HG03521 (cell line): ENCODE data around the gene ASB6.
"Not testable (repeated sequence)": the region's sequence is repeated elsewhere in the genome, so short reads cannot be mapped to it uniquely, and the experiment has no call there.

Experiments used
- ATAC-seq: cut with Tn5 transposase; IDR thresholded peaks from one replicate; pipeline ENCODE4 v1.9.1; 2021; ENCODE audit warnings: mild to moderate bottlenecking, moderate library complexity; ENCODE audit not compliant: unreplicated experiment

Gene ASB6

DNA sequence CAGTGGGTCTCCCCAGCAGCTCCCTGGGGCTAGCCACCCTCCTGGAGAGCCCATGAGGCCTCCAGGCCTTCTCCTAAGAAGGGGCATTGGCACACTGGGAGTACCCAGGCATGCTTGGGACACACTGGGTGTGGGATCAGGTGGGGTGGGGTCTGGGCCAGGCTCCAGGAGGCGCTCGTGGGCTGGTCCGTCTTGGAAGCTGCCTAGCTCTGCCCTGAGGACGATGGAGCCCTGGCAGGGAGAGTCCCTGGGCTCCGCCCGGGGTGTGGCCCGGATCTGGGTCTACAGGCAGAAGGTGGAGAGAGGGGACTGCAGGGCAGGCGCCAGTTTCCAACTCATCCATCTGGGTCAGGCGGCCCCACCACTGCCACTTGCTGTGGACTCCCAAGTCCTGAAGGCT lies 25.9 kb upstream of the ASB6 start:
- no peak for ATAC-seq

DNA sequence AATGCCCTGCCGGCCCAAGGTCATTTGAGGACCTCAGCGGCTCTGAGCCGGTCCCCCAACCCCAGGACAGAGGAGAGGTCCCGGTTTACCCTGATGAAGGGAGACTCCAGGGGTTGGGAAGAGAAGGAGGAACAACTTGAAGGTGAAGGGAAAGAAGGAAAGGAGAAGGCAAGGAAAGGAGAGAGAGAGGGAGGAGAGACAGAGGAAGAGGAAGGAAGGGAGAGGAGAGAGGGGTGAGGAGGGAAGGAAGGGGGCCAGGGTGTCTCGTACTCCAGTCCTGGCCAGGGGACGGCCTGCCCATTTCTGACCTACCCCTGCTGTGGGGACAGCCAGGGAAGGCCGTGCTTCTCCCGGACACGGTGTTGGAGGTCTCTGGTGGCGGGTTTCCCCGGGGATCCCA lies 25.4 kb upstream of the ASB6 start:
- no peak for ATAC-seq

DNA sequence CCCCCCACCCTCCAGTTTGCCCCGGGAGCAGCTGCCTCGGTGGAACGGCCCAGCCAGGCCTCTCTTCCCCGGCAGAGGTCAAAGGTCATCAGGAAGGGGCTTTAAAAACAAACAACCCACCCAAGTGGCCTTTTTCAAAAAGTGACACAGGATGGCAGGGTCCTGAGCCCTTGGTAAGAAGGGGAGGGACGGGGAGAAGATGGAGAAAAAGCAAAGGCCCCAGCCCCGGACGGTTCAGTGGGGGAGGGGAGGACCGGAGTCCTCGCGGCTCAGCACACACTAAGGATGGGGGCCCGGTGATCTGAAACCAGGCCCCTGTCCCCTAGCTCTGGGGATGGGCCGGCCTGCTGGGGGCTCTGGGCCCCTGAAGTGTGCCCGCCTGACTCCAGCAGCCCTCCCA lies 24.6 kb upstream of the ASB6 start:
- no peak for ATAC-seq

DNA sequence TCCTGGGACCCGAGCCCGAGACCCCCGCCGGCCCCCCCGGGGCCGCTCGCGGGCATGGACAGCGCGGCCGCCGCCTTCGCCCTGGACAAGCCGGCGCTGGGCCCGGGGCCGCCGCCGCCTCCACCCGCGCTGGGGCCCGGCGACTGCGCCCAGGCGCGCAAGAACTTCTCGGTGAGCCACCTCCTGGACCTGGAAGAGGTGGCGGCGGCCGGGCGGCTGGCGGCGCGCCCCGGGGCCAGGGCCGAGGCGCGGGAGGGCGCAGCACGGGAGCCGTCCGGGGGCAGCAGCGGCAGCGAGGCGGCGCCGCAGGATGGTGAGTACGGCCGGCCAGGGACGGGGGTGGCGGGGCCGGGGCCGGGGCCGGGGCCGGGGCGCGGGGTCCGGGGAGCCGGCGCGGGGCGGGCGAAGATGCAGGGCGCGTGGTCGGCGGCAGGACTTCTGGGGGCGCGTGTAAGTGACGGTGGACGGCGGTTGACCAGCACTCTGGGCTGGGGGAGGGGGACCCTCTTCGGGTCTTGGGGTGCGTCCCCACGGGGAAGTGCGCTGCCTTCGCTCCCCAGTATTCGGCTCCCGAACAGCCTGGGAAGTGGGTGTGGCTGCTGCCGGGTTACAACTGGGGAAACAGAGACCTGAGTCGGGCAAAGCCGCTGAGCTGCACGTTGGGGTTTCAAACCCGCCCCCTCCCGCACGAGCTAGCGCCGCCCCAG lies 24.0 kb upstream of the ASB6 start:
- ATAC-seq, result no peak

DNA sequence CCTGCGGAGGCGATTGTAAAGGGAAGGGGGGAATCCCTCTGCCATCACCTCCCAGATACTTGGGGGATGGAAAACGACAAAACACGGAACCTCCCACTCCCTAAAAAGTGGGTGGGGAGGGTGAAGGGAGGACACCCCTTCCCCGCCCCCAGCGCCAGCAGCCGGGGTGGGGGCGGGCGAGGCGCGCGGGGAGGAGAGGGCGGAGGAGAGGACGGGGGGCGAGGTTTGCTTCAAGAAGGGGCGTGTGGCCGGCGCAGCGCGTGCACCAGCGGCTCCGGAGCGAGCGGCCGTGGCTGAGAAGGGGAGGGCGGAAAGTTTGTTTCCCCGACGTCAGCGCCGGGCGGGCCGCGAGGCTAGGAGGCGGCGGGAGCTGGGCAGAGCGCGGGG lies 23.4 kb upstream of the ASB6 start, which contains the start of gene PRRX2:
PRRX2 (plus strand) TSS at position 259 of the 387 bp plus-strand sequence. CDS start 221 bp downstream, outside the sequence.
- ATAC-seq, result no peak

DNA sequence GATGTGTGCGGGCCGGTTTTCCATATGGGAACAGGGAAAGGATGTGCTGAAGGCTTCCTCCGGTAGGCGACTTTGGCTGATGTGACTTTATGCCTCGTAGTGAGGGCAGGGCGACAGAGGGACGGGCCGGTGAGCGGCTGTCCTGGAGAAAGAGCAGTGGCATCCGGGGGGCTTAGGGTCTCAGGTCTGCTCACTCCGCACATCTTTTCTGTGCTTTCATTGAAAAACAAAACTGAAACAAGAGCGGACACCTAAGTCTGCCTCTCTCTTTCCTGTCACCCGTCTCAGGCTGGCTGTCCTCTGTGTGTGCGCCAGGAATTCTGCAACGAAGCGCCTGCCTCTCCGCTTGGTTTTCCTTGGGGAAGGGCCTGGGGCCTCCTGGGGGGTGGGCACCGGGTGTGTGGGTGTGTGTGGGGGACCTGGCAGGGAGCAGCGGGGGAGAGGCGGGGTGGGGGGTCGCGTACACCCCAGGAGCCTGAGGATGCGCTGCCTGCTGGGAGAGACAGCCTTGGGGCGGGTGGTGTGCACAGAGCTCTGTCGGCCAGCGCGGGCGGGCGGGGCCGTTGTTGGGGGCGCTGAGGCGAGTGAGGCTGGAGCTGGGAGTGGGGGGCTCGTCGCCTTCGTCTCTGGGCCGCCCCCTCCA lies 22.9 kb upstream of the ASB6 start:
- ATAC-seq, result no peak

DNA sequence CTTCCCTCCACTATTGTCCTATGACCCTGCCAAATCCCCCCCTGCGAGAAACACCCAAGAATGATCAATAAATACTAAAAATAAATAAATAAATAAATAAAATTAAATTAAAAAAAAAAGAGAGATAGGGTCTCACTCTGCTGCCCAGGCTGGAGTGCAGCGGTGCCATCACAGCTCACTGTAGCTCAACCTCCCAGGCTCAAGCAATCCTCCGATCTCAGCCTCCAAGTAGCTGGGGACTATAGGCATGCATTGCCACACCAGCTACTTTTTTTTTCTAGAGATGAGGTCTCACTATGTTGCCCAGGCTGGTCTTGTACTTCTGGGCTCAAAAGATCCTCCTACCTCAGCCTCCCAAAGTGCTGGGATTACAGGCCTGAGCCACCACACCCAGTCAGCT lies 20.3 kb upstream of the ASB6 start:
- not testable (repeated sequence) for ATAC-seq

DNA sequence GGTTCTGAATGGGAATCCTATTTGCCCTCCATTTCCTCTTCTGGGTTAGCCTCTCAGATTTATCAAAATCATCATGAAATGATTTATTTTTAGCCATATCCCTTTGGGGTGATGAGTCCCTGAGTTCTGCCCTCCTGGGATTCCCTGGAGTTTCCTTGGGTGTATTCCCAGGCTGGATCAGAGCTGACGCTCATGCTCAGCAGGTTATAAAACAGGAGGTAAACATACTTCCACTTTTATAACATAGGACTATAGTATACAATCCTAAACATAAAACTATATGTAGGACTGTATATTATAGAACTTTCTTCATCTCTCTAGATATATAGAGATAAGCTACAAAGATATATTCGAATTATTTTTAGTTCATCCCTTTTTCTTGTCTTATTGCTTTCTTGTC lies 19.1 kb upstream of the ASB6 start:
- no peak for ATAC-seq

DNA sequence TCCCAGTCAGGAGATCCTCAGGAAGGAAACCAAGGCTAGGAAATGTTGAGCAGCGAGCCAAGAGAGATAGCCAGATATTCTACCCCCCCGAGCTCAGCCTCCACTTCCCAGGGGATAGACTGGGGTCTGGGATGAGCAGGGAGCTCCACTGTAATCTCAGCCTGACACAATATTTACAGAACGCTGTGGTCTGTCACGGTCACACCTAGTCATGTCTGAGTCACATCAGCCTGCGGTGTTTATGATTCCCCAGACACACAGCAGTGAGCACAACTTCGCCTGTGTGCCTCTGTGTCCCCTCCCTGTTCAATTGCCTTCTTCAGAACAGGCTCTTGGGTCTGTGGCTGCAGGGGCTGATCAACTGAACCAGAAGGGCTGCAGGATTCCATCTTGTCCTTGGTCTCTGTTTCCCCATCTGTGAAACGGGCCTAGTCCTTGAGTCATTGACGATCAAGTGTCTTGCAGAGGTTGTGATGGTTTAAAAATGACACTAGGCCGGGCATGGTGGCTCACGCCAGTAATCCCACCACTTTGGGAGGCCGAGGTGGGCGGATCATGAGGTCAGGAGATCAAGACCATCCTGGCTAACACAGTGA lies 14.9 kb upstream of the ASB6 start:
- no peak for ATAC-seq

DNA sequence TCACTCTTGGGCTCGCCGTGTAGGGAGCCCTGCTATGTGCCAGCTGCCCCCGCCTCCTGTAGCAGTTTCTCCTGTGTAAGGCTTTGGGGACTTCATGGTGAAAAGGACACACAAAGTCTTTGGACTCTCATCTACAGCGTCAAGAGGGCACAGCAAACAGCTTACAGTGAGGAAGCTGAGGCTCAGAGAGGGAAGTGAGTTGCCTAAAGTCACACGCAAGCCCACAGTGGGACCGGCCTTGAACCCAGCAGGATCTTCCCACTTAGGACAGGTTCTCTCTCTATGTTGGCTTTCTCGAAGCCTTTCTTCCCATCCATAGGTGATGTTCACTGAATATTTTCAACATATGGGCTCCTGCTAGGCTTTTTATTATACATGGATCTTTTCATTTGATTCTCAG lies 13.7 kb upstream of the ASB6 start:
- ATAC-seq, result no peak

DNA sequence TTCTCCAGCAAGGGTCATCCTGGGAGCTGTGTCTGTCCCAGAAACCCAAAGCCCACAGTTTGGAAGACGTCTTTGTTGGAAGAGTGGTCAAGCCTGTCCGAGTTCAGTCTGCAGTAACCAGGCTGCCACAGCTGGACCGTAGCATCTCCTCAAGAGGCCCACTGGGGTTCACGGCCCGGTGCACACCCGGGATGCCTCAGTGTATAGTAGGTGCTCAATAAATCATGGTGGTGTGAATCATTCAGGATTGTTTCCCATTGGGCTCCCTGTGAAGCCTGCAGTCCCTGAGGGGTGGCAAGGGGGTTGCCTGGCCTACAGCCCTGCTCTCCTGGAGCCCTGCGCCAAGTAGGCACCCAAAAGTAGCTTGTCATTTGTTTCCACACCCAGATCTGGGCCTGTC lies 13.2 kb upstream of the ASB6 start:
- ATAC-seq, result no peak

DNA sequence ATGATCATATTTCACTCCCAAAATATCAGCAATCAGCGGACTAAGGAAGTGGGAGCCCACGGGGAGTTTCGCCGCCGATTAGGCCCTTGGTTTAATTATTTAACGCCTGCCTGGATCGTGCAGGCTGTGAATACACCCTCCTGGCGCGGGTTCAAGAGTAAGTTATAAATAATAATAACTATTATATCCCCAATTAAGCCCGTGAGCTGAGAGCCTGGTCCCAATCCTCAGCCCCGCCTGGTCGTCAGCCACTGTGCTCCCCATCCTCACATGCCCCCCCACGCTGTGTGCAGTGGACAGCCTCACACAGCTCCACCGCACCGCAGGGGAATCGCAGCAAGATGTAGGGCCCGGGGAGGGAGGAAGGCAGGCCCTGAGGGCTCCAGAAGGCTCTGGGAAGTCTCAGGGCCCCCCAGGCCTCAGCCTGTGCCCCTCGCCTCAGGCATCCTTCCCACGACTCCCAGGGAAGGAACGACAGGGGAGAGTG lies 12.6 kb upstream of the ASB6 start:
- ATAC-seq, result no peak

DNA sequence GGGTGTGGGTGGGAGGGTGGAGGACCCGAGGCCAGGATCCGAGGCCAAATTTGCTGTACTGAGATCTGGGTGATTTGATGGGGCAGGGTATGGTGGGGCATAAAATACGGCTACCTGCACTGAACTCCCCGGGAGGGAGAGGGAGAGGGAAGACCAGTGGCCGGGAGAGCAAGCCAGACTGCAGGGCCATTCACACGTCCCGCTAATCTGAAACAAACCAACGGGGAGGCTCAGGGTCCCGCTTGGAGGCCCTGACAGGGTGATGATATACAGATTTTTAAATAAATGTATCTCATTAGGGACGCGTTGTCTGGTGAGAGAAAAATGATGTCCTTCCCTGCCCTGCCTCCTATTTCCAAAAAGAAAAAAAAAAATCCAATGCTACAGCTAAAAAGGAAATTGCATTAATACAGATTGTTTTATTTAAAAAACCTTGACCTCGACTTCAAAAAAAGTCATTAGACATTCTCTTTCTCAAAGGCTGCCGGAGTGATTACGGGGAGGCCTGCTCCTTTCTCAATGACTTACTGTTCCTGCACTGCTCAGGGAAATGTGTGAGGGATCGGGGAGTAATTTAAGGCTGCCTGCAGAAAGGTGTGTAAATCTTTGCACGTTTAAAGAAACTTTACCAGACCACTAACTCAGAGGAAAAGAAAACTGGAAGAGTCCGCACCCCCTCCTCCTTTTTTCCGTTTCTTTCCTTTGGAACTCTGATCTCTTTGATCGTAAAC lies 12.0 kb upstream of the ASB6 start:
- no peak for ATAC-seq

DNA sequence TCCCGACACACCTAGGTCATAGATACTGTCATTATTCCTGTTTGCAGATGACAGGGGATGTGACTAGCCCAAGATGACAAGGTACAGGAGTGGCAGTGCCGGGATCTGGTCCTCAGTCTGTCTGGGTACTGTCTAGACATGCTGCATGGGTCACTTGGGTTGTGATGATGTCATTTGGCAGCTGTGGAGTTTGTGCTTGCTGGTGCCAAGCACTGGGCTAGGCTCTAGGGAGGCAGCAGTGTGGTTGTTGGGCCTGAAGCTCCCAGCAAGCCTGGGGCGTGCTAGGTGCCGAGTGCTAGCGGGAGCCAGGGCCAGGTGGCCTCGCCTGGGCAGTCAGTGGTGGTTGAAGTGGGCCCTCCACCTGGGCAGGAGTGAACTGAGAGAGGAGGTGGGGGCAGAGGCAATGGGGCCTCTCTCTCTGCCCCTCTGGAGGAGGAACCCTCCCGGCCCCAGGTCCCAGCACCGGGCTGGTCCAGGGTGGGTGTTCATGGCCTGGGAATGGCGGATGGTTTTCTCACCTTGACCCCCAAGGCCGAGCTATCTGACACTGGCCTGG lies 8.8 kb upstream of the ASB6 start:
- no peak for ATAC-seq

DNA sequence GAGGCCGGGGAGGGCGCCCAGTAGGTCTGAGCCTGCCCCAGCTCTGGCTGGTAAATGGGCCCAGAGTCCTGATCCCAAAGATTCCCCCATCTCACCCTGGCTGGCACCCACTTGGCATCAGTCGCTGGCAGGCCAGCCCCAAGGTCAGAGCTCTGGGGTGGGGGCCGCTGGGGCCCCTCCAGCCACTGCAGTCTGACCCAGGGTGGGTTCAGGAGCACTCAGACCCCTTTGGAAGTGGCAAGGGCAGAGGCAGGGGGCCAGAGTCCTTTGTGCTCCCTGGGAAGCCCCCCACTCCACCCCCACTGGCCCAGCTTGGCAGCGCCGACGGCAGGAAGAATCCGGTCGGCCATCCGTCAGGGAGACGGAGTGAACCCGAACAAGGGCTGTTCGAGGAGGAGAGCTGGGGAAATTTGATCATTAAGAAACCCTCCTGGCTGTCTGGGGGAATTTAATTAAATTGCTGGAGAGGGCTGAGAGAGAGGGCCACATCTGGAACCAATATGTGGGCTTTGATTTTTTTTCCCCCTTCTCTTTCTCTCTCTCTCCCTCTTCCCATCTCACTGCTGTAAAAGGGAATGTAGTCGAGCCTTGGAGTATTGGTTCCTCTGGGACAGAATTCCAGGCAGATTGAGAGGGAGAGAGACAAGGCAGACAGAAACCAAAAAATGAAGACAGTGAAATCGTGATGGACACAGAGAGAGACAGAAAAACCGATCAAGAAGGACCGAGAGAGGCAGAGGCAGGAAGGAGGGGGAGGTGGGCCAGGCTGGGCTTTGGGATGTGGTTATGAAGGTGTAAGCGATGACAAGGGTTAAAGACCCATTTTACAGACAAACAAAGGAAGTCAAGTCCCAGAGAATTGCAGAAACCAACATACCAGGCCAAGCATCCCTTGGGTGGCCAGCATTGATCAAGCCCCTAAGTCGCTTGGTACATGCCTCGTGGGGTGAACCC lies 8.1 kb upstream of the ASB6 start:
- no peak for ATAC-seq

DNA sequence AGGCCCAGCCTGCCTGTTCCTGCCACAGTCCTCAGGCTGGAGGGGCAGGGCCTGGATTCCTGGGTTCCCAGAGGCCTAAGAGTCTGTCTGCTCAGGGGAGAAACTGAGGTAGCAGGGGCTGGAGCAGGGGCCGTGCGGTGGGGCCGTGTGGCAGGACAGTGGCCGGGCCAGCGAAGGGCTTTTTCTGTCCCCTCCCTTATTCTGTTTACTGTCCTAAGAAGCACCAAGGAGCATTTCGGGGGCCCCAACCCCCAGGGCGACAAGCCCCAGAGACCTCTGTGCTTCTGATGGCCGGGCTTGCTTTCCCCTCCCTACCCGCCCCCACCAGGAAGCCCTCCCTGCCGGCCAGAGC lies 6.8 kb upstream of the ASB6 start:
- no peak for ATAC-seq

DNA sequence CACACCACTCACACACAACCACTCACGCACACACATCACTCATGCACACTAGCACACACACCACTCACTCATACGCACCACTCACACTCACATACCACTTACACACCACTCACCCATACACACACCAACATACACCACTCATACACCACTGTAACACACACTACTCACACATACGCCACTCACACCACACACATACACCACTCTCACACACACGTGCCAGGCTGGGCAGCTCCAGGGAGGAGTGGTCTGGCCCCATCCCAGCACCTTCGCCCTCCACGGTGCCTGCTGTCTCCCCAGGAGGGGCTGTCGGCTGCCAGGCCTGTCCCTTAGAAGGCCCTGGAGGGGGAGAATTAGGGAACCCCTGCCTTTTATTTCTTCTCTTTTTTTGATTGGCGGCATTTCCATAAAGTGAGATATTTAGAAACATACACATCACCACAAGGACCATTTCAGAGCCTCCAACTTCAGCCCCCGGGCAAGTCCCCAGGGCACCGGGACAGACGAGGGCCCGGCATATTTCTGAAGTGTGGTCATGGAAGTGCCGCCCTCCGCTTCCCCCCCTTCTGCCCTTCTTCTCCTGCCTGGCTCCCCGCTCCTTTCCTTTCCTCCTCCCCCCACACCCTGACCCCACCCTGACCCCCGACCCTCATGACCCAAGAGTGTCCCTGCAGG lies 6.3 kb upstream of the ASB6 start:
- no peak for ATAC-seq

DNA sequence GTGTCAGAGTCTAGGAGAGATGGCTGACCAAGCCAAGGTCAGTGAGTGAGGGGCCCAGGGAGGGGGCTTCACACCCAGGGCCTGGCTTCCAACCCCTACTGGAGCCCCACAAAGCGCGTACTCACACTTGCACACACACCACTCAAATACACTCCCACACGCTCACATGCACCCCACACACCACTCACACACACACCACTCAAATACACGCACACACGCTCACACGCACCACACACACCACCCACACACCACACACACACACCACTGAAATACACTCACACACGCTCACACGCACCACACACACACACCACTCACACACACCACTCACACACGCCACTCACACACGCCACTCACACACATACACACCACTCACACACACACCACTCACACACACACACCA lies 5.7 kb upstream of the ASB6 start:
- no peak for ATAC-seq

DNA sequence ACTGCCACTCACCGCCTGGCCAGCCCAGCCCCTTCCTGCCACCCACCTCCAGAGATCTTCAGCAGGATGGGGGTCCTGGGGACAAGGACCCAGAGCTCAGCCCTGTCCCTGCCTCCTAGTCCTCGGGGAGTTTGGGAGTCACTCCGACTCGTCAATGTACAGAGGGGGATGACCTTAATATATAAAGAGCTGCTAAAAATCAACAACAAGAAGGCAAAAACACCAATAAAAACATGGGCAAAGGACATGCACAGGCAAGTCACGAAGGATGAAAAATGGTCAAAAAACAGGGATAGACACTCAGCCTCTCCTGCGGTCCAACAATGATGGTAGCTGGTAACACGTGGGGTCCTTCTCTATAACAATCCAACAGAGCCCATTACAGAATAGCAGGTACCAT lies 4.7 kb upstream of the ASB6 start:
- ATAC-seq, result no peak

DNA sequence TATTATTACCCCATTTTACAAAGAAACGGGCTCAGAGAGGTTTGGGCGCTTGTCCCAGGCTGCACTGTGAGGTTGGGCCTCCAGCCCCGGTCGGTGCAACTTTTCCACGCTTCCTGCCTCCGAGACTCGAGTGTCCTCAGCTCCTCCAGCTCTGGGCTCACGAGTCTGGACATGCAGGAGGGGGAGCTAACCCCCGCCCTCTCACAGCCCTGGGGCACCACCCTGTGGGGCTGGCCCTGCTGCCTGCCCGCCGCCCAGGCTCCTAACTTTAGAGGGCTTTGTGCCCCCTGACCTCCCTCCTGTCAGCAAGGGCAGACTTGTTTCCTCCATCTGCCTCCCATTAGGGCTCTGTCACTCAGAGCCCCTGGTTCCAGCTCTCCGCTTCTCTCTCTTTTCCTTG lies 4.3 kb upstream of the ASB6 start:
- ATAC-seq, result no peak
